ENCODE measurements around the gene TENM3.

DNA sequence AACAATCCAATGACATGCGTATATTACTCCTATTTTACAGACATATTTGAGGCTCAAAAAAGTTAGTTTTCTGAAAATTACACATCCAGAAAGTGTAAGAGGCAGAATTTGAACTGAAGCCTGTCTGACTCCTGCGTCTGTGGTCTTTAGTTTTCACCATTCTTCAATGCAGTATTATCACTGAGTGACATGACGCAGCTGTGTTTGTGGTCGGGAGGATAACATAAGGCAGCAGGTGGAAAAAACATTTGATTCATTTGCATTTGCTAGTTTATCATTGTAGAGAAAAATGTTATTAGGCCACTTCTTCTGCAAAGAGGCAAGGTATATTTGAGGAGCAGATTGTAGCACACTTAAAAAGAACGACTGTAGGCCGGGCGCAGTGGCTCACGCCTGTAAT, 186.7 kb downstream of the TENM3 start:
- TF ChIP-seq, protein P1, sequence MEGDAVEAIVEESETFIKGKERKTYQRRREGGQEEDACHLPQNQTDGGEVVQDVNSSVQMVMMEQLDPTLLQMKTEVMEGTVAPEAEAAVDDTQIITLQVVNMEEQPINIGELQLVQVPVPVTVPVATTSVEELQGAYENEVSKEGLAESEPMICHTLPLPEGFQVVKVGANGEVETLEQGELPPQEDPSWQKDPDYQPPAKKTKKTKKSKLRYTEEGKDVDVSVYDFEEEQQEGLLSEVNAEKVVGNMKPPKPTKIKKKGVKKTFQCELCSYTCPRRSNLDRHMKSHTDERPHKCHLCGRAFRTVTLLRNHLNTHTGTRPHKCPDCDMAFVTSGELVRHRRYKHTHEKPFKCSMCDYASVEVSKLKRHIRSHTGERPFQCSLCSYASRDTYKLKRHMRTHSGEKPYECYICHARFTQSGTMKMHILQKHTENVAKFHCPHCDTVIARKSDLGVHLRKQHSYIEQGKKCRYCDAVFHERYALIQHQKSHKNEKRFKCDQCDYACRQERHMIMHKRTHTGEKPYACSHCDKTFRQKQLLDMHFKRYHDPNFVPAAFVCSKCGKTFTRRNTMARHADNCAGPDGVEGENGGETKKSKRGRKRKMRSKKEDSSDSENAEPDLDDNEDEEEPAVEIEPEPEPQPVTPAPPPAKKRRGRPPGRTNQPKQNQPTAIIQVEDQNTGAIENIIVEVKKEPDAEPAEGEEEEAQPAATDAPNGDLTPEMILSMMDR (IDR thresholded peaks at IDR 0.05), result no peak
- no peak for TF ChIP-seq POLR2A (IDR thresholded peaks at IDR 0.05)

Measured in vagina (tissue), 2 donors.